Vagina (tissue), 2 donors: Measurements from ENCODE around the gene PTPRCAP. TPM values are rescaled to one million over a fixed set of nuclear protein-coding genes. Genes with fewer than 3 reads are reported as not detected.

Experiments used
- DNase-seq, 2 donors: peaks; one replicate each; pipeline ENCODE4 v3.0.0-alpha.2; 2017; ENCODE audit errors: extremely low spot score in 2 of 2
- H3K27ac ChIP-seq: fragments of 200-600 bp; sonication (generic); one replicate; pipeline ENCODE4 v1.5.1; 2019
- H3K27me3 ChIP-seq: fragments of 200-600 bp; sonication (generic); one replicate; pipeline ENCODE4 v1.5.1; 2019
- H3K36me3 ChIP-seq, 2 donors: fragments of 200-600 bp; sonication (generic); one replicate each; pipeline ENCODE4 v1.5.1; 2017 to 2019
- H3K4me1 ChIP-seq: fragments of 200-600 bp; sonication (generic); one replicate; pipeline ENCODE4 v1.5.1; 2019
- H3K4me3 ChIP-seq, 2 donors: fragments of 200-600 bp; sonication (generic); 1 replicate in 1 of 2; 2 replicates in 1 of 2; pipeline ENCODE4 v1.5.1; 2016 to 2019
- H3K9me3 ChIP-seq: fragments of 200-600 bp; sonication (generic); one replicate; pipeline ENCODE4 v1.5.1; 2019
- CTCF ChIP-seq, 3 experiments: fragments of 450-650 bp in 2 of 3; fragments of 200-600 bp in 1 of 3; sonication (generic) in 1 of 3; IDR thresholded peaks; one replicate each; pipeline ENCODE4 v1.5.1; 2017 to 2019; ENCODE audit warnings: antibody characterized with exemption in 3 of 3, mild to moderate bottlenecking in 2 of 3, moderate library complexity in 2 of 3
- POLR2A ChIP-seq, 2 donors: fragments of 450-650 bp; IDR thresholded peaks; one replicate each; pipeline ENCODE4 v1.6.1; 2017; ENCODE audit warnings: antibody characterized with exemption in 2 of 2, mild to moderate bottlenecking in 2 of 2, moderate library complexity in 2 of 2
- POLR2AphosphoS5 ChIP-seq, 2 donors: sonication (generic); formaldehyde crosslinking; IDR thresholded peaks; one replicate each; pipeline ENCODE4 v1.9.0; 2017; ENCODE audit warnings: antibody characterized with exemption in 2 of 2, mild to moderate bottlenecking in 2 of 2, low read depth in 1 of 2; ENCODE audit not compliant: insufficient read depth in 1 of 2
- intact Hi-C: fragments of 100-400 bp; cut with DNase I; formaldehyde crosslinking; loops from one replicate; pipeline ENCODE4 v1.15.1; 2023
- total RNA-seq: library from RNA; depleted of rRNA; stranded (reverse); fragments of >200 nt; gene quantifications from one replicate; pipeline ENCODE4 v1.2.3, GENCODE V29; 2016

The PTPRCAP gene
- total RNA-seq, 1 donor from 2014 or later, result 18.2 TPM

- peaks cover 62% of the 10 kb centered on the region for H3K4me1 ChIP-seq
These were observed 2.1 kb upstream of the PTPRCAP start for GRCh38 chr11:67439321-67440228.

GRCh38 chr11:67438158-67438902, 848 bp upstream of the PTPRCAP start:
- peak overlapping the region; percentile 22 to 32 for H3K4me3 ChIP-seq
- intact Hi-C loops, result no loop called here
- TF ChIP-seq POLR2A (IDR thresholded peaks at IDR 0.05), result no peak
- no peak for TF ChIP-seq CTCF (IDR thresholded peaks at IDR 0.05)
- TF ChIP-seq POLR2AphosphoS5 (IDR thresholded peaks at IDR 0.05; ENCODE audit: insufficient read depth in 1 of 2, low read depth in 1 of 2), result no peak
- H3K36me3 ChIP-seq, result peaks cover 0 to 57% of the 10 kb centered on the region in 2 donors
- peaks cover 54% of the 10 kb centered on the region for H3K4me1 ChIP-seq
- DNase-seq, result no peak
- no peaks in the 10 kb centered on the region for H3K9me3 ChIP-seq
- H3K27ac ChIP-seq, result peak overlapping the region; percentile 4
- H3K27me3 ChIP-seq, result no peaks in the 10 kb centered on the region

More at GRCh38 chr11:67439321-67440228, 2.1 kb upstream of the PTPRCAP start:
- intact Hi-C loops, result no loop called here
- no peak for DNase-seq
- Histone ChIP-seq H3K27me3 (no peaks in the 10 kb centered on the region), H3K27ac (peak overlapping the region; percentile 4), H3K9me3 (no peaks in the 10 kb centered on the region), H3K4me3 (no peak overlapping the region), H3K36me3 (peaks cover 0 to 44% of the 10 kb centered on the region in 2 donors)
- peak in 1 of 2 donors; percentile 15 for TF ChIP-seq POLR2AphosphoS5 (IDR thresholded peaks at IDR 0.05; ENCODE audit: insufficient read depth in 1 of 2, low read depth in 1 of 2)
- TF ChIP-seq POLR2A (IDR thresholded peaks at IDR 0.05), result no peak
- no peak for TF ChIP-seq CTCF (IDR thresholded peaks at IDR 0.05)

- Histone ChIP-seq H3K36me3 (peaks cover 0 to 62% of the 10 kb centered on the region in 2 donors), H3K4me3 (peak overlapping the region; percentile 22 to 32), H3K4me1 (peaks cover 51% of the 10 kb centered on the region), H3K9me3 (no peaks in the 10 kb centered on the region), H3K27me3 (no peaks in the 10 kb centered on the region), H3K27ac (no peak overlapping the region)
- TF ChIP-seq CTCF (IDR thresholded peaks at IDR 0.05) (no peak), POLR2A (IDR thresholded peaks at IDR 0.05) (no peak), POLR2AphosphoS5 (IDR thresholded peaks at IDR 0.05; ENCODE audit: insufficient read depth in 1 of 2, low read depth in 1 of 2) (no peak)
- intact Hi-C loops, result no loop called here
- no peak for DNase-seq
These were observed 301 bp upstream of the PTPRCAP start for GRCh38 chr11:67437809-67438157.

GRCh38 chr11:67436459-67437081, 912 bp downstream of the PTPRCAP start:
- H3K36me3 ChIP-seq, result peaks cover 0 to 63% of the 10 kb centered on the region in 2 donors
- H3K9me3 ChIP-seq, result no peaks in the 10 kb centered on the region
- H3K4me1 ChIP-seq, result peaks cover 44% of the 10 kb centered on the region
- H3K27me3 ChIP-seq, result no peaks in the 10 kb centered on the region
- TF ChIP-seq POLR2AphosphoS5 (IDR thresholded peaks at IDR 0.05; ENCODE audit: insufficient read depth in 1 of 2, low read depth in 1 of 2) (no peak), POLR2A (IDR thresholded peaks at IDR 0.05) (no peak), CTCF (IDR thresholded peaks at IDR 0.05) (no peak)
- DNase-seq, result no peak
- no peak overlapping the region for H3K27ac ChIP-seq
- H3K4me3 ChIP-seq, result peak overlapping the region in 1 of 2 donors; percentile 32
- intact Hi-C loops, result no loop called here
